ENCODE data around the gene TNPO2.

DNA sequence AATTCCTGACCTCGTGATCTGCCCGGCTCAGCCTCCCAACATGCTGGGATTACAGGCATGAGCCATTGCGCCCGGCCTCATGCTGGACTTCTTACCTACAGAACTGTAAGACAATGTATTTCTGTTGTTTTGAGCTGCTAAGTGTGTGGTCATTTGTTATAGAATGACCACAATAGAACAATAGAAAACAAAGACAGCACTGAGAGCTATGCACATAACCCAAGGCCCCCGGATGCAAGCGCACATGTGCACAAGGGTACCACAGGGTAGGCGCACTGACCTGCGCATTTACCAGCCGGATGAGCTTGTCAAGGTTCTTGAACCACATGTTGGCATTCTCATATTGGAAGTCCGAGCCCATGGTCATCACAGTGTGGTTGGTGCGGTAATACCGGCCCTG is 62.8 kb downstream of the TNPO2 start:
- TF ChIP-seq POLR2AphosphoS5 (IDR thresholded peaks at IDR 0.05) (no peak), POLR2A (IDR thresholded peaks at IDR 0.05; ENCODE audit: low read depth) (no peak)
- TF ChIP-seq, protein P1, sequence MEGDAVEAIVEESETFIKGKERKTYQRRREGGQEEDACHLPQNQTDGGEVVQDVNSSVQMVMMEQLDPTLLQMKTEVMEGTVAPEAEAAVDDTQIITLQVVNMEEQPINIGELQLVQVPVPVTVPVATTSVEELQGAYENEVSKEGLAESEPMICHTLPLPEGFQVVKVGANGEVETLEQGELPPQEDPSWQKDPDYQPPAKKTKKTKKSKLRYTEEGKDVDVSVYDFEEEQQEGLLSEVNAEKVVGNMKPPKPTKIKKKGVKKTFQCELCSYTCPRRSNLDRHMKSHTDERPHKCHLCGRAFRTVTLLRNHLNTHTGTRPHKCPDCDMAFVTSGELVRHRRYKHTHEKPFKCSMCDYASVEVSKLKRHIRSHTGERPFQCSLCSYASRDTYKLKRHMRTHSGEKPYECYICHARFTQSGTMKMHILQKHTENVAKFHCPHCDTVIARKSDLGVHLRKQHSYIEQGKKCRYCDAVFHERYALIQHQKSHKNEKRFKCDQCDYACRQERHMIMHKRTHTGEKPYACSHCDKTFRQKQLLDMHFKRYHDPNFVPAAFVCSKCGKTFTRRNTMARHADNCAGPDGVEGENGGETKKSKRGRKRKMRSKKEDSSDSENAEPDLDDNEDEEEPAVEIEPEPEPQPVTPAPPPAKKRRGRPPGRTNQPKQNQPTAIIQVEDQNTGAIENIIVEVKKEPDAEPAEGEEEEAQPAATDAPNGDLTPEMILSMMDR (IDR thresholded peaks at IDR 0.05), result no peak

Measured in esophagus muscularis mucosa (tissue), 3 donors.